ENCODE results near the gene MEX3D.

GRCh38 chr19:1580957-1581356 lies 12.8 kb upstream of the MEX3D start:
- TF ChIP-seq CTCF (IDR thresholded peaks at IDR 0.05; ENCODE audit: borderline replicate concordance, extremely low read depth, low read length, poor library complexity, severe bottlenecking) (no peak), EZH2 (IDR thresholded peaks at IDR 0.05; ENCODE audit: borderline replicate concordance, low read depth, low read length, severe bottlenecking) (no peak)
